Measurements from ENCODE around the gene ELOB.
A peak's percentile ranks its signal among the peaks of the same experiment; 100 is the strongest.

Gene ELOB

DNA sequence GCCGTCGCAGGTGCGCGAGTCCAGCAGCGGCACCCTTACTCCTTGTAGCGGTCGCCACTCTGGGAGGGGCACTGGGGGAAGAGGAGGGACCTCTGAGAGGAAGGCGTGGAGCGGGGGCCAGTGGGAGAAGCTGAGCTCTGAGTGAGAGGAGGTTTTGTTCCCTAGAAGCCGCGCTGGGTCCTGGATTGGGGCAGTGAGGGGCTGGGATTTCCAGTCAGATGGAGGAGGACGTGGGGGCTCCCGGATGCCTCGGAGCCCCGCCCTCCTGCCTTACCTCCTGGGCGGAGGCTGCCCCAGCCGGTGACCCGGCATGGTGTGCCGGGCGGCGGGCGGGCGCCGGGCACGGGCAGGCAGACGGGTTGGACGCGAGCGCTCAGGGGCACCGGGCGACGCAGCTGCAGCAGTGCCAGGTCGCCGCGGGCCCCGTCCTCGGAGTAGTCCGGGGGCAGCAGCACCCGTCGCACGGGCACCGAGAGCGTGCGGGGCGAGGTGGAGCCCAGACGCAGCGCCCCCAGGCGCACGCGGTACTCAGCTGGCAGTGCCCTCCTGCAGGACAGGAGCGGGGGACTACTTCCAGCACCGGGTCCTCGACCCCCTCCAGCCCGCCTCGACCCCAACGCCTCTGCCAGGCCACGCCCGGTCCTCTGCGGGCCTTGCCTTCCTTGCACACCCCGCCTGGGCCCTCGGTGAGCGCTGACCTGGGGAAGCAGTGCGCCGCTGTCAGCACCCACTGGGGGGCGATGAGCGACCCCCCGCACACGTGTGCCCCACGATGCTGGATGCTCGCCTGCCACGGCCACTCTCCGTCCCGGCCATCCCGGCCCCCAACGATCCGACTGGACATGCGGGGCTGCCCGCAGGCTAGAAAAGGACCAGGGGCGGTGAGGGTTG, 8.3 kb upstream of the ELOB start:
- no peak for DNase-seq (ENCODE audit: low read depth)
- no peak overlapping the region for H3K4me3 ChIP-seq (ENCODE audit: control insufficient read depth, low read depth, low read length)
- TF ChIP-seq CTCF (IDR thresholded peaks at IDR 0.05; ENCODE audit: control insufficient read depth, insufficient read depth, low read depth, low read length, missing control alignments) = peak; percentile 11

DNA sequence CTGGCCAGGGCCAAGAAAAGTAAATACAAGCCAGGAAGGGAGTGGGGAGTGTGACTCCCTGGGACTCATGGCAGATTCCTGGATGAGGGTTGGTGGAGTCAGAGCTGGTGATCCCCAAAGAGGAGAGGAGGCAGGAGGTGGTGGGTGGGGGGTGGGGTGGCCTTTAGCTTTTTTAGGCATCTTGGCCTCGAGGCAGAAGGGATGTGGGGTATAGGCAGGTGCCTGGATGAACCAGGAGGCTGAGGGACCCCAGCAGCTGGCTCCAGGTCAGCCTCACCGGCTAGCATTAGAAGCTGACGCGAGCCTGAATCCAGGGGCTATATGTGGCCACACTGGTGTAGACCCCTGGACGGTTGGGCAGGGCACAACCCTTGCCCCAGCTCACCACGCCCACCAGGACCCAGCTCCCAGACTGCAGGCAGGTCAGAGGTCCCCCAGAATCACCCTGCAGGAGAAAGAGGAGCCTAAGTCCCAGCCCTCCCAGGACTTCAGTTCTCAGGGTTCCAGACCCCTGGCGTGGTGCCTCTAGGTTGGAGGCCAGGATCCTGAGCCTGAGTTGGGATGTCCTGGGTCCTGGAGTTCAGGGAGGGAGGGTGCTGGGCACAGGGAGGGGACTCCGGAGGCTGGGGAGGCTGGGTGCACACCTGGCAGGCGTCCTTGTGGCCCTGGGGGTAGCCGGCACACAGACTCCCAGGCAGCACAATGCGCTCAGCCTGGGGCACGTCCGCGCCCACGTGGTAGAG, 7.4 kb upstream of the ELOB start:
- no peak overlapping the region for H3K4me3 ChIP-seq (ENCODE audit: control insufficient read depth, low read depth, low read length)

DNA sequence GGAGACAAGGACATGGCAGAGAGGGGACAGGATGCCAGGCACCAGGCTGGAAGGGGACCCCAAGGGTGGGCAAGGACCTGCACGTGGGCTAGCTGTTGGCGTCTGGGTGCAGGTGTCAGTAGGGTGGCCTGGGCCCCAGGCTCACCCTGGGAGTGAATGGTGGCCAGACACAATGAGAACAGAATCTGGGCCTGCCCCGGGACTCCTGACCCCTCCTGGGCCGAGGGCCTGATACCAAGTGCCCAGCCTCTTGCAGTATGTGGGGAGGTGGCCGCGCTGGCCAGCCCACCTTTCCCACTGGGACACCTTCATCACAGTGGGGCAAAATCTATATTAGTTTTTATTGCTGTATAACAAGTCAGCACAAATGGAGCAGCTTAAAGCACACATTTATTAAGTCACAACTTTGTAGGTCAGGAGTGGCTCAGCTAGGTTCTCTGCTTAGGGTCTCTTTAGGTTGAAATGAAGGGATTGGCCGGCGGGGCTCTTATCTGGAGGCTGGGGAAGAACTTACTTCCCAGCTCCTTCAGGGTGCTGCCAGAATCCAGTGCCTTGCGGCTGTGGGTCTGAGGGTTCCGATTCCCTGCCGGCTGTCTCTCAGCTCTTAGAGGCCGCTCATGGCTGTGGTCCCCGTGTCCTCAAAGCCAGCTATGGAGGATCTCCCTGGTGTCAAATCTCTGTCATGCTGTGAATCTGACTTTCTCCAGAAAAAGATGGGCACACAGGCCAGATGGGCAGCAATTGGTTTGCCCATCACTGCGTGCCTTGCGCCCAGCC, 6.7 kb upstream of the ELOB start:
- H3K4me3 ChIP-seq (ENCODE audit: control insufficient read depth, low read depth, low read length) = no peak overlapping the region
- no peak for TF ChIP-seq CTCF (IDR thresholded peaks at IDR 0.05; ENCODE audit: control insufficient read depth, insufficient read depth, low read depth, low read length, missing control alignments)
- DNase-seq (ENCODE audit: low read depth) = no peak

More for the DNA sequence above, 7.4 kb upstream of the ELOB start:
- no peak for DNase-seq (ENCODE audit: low read depth)
- TF ChIP-seq CTCF (IDR thresholded peaks at IDR 0.05; ENCODE audit: control insufficient read depth, insufficient read depth, low read depth, low read length, missing control alignments) = no peak

GRCh38 chr16:2782583-2783351, 5.7 kb upstream of the ELOB start:
- no peak overlapping the region for H3K4me3 ChIP-seq (ENCODE audit: control insufficient read depth, low read depth, low read length)
- no peak for TF ChIP-seq CTCF (IDR thresholded peaks at IDR 0.05; ENCODE audit: control insufficient read depth, insufficient read depth, low read depth, low read length, missing control alignments)
- no peak for DNase-seq (ENCODE audit: low read depth)

- DNase-seq (ENCODE audit: low read depth) = no peak
- TF ChIP-seq CTCF (IDR thresholded peaks at IDR 0.05; ENCODE audit: control insufficient read depth, insufficient read depth, low read depth, low read length, missing control alignments) = no peak
- no peak overlapping the region for H3K4me3 ChIP-seq (ENCODE audit: control insufficient read depth, low read depth, low read length)
These were observed 3.2 kb upstream of the ELOB start for GRCh38 chr16:2779978-2780898.

Measured in AG09309 (cell line).